Right kidney (tissue), 9 donors: ENCODE data around the gene PRPF40A.
"Not testable (repeated sequence)": the region's sequence is repeated elsewhere in the genome, so short reads cannot be mapped to it uniquely, and the experiment has no call there.

Source experiments
- DNase-seq: peaks from one replicate; pipeline ENCODE4 v3.0.0-alpha.2; 2016
- long read RNA-seq, 8 donors: transcript quantifications; one replicate each; lab custom pipeline, GENCODE V29; 2026

PRPF40A gene
- long read RNA-seq, donor 1, partial matches to known transcripts, result 22 of 22 reads
- long read RNA-seq, donor 1, other reads (novel, unspliced or antisense), result 0 of 22 reads
- long read RNA-seq, donor 2, partial matches to known transcripts, result 17 of 18 reads
- long read RNA-seq, donor 2, other reads (novel, unspliced or antisense), result 0 of 18 reads
- long read RNA-seq, donor 3, result 0 reads
- long read RNA-seq, donor 4, partial matches to known transcripts, result 20 of 54 reads
- long read RNA-seq, donor 4, other reads (novel, unspliced or antisense), result 34 of 54 reads
- long read RNA-seq, donor 5, partial matches to known transcripts, result 33 of 33 reads
- long read RNA-seq, donor 5, other reads (novel, unspliced or antisense), result 0 of 33 reads
- long read RNA-seq, donor 6, result 0 reads
- long read RNA-seq, donor 7, partial matches to known transcripts, result 178 of 179 reads
- long read RNA-seq, donor 7, other reads (novel, unspliced or antisense), result 0 of 179 reads
- long read RNA-seq, donor 8, partial matches to known transcripts, result 65 of 95 reads
- long read RNA-seq, donor 8, other reads (novel, unspliced or antisense), result 30 of 95 reads

DNA sequence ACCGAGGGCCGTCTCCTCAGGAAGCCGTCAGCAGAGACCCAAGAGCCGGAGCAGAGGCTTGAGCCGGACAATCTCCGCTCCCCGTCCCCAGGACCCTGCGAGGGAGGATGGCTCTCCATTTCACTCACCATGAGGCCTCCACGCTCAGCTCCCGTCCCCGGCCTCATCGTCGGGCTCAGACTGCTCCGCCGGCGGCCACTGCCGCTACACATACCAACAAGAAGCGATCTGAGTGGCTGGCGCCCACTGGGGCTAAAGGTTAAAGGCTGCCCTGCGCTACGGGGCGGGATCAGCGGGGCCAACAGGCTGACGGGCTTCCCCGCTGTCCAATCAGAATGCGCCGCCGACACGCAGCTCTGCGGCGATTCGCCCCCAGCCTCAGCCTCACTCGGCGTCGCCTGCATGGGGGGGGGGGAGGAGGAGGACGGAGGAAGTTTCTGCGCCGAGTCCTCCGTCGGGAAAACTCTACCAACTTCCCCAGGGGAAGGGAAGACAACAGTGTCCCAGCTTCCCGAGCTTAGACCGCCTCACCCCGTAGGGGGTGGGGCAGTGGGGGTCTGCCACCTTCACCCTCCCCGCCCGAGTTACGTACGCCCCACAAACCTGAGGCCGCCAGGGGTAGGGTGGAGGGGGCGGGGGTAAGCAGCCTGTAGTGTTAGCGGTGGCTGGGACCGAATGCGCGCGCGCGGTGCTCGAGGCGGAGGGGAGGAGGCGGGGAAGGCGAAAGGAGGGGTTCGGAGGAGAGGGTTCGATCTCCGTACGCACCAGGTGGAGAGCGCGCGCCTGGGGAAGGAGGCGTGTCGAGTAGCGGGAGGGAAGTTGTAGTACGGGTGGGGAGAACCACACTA lies at the start of gene PRPF40A:
PRPF40A (minus strand) TSS at position 234 of the 848 bp plus-strand sequence; CDS start at position 212, 22 bp downstream.
- DNase-seq, result peak; percentile 98

- DNase-seq, result no peak
These were observed 49.7 kb upstream of the PRPF40A start for GRCh38 chr2:152766928-152767327.

DNA sequence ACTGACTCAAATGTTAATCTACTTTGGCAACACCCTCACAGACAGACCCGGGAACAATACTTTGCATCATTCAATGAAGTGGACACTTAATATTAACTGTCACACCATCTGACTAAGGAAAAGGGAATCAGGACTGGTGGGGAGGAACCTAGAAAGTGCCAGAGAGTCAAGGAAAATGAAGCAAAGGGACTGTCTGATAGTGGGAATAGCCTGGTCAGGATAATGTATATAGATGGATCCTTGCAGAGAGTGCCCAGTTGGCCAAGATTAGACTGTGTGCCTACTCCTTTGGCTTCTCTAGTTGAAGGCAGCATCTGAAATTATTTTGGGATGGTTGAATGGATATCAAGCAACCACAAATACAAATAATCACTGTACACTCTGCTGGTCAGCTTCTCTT lies 46.4 kb upstream of the PRPF40A start:
- no peak for DNase-seq

DNA sequence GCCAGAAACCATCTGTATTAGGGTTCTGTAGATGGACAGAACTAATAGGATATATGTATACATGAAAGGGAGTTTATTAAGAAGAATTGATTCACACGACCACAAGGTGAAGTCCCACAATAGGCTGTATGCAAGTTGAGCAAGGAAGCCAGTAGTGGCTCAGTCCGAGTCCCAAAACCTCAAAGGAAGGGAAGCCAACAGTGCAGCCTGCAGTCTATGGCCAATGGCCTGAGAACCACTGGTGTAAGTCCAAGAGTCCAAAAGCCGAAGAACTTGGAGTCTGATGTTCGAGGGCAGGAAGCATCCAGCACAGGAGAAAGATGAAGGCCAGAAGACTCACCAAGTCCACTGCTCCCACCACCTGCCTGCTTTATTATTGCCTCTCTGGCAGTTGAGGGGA lies 45.9 kb upstream of the PRPF40A start:
- not testable (repeated sequence) for DNase-seq

GRCh38 chr2:152762202-152762601 lies 44.9 kb upstream of the PRPF40A start:
- DNase-seq, result no peak

- DNase-seq, result no peak
These were observed 44.0 kb upstream of the PRPF40A start for GRCh38 chr2:152761214-152761613.

GRCh38 chr2:152759290-152760072 lies 42.2 kb upstream of the PRPF40A start:
- DNase-seq, result no peak

DNA sequence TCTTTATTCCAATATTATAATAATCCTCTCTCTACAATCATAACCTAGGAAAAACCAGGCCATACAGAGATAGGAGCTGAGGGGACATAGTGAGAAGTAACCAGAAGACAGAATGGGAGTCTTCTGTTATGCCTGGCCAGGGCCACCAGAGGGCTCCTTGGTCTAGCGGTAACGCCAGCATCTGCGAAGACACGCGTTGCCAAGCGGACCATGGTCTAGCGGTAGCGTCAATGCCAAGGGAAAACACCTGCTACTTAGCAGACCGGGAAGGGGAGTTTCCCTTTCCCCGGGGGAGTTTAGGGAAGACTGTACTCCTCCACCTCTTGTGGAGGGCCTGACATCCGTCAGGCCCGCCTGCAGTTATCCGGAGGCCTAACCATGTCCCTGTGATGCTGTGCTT lies 37.8 kb upstream of the PRPF40A start:
- DNase-seq, result no peak

DNA sequence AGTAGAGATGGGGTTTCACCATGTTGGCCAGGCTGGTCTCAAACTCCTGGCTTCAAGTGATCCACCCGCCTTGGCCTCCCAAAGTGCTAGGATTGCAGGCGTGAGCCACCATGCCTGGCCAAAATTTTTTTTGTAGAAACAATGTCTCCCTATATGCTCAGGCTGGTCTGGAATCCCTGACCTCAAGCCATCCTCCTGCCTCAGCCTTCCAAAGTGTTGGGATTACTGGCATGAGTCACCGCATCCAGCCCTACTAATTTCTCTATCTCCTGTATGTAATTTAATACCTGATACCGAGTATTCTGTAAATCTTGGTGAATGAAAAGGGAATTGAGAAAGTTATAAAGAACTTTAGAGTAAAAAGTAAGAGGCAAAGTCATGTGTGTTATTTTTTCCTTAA lies 30.5 kb upstream of the PRPF40A start:
- DNase-seq, result not testable (repeated sequence)

DNA sequence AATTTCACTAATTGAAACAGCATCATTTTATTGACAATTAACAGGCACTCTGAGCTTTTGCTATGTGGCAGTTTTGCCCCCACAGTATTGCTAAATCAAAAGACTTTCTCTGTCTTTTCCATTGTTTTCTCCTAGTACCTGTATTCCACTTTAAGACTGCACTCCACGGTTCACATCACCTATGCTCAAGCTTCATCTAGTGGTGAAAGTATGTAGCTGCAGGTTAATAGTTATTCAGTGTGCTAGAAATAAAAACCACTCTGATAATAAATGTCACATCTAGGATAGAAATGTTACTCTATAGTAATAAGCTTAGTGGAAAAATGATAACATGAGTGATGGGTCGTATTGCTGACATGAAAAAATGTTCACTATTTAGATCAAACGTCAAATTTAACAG lies 25.7 kb upstream of the PRPF40A start:
- no peak for DNase-seq

DNA sequence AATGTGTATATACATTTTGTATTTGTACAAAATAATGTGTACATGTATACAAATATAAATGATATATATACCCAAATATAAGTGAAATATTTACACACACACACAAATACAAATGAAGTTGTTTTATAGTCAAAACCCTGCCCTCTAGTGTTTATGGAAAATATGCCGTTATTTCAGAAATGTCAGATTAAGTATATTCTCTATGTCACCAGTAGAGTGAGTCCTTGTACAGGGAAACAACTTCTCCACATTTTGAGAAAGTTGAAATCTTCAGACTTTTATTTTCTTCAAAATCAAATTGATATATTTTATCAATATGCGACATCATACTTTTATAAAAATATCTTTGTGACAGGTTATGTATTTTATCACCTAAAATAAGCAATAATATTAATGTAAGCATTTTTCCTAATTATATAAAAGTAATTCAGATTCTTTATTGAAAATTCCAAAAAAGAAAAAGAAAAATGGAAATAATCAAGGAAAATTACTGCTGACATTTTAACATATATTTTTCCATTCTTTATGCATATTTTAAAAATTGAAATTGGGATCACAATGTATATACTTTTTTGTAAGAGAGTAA lies 23.6 kb upstream of the PRPF40A start:
- no peak for DNase-seq

DNA sequence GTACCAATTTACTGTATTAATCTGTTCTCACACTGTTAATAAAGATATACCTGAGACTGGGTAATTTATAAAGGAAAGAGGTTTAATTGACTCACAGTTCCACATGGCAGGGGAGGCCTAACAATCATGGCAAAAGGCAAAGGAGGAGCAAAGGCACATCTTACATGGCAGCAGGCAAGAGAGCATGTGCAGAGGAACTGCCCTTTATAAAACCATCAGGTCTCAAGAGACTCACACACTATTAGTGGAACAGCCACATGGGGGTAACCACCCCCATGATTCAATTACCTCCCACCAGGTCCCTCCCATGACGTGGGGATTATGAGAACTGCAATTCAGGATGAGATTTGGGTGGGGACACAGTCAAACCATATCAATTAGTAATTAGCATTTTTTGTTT lies 22.4 kb upstream of the PRPF40A start:
- DNase-seq, result not testable (repeated sequence)

- no peak for DNase-seq
These were observed 21.2 kb upstream of the PRPF40A start for GRCh38 chr2:152738438-152738837.

- not testable (repeated sequence) for DNase-seq
These were observed 20.2 kb upstream of the PRPF40A start for GRCh38 chr2:152737509-152737908.

DNA sequence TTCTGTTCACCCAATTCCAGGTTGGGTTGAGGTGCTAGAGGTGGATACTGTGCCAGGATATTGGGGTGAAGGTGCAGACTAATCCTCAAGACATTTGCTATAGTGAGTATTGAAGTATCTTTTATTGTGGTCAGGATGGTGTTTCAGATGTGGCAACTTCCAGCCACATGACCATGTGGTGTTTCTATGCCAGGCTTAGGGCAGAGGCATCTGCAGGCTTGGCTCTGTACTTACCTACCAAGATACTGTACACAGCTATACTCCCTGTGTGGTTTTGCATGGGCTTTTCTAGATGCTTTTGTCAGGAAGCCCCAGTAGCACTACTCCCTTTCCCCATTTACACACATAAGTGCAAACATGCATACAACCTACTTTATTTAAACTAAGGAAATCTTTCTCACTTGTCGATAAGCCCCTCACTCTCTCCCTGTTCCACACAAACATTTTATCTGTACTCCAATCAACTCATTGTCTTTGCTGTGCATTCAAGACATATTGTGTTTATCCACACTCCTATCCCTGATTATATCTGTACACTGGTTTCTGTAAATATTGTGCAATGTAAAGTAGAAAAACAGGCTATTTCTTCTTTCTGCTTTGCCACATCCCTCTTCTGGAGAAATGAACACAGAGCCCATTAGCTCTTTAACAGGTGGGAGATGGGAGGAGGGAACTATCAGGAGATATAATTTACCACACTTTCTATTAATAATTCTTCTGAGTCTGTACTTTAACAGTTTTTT lies 13.5 kb upstream of the PRPF40A start:
- no peak for DNase-seq

GRCh38 chr2:152729844-152730243 lies 12.6 kb upstream of the PRPF40A start:
- no peak for DNase-seq

- no peak for DNase-seq
These were observed 6.7 kb upstream of the PRPF40A start for GRCh38 chr2:152723918-152724317.

- not testable (repeated sequence) for DNase-seq
These were observed 5.4 kb upstream of the PRPF40A start for GRCh38 chr2:152722639-152723038.

DNA sequence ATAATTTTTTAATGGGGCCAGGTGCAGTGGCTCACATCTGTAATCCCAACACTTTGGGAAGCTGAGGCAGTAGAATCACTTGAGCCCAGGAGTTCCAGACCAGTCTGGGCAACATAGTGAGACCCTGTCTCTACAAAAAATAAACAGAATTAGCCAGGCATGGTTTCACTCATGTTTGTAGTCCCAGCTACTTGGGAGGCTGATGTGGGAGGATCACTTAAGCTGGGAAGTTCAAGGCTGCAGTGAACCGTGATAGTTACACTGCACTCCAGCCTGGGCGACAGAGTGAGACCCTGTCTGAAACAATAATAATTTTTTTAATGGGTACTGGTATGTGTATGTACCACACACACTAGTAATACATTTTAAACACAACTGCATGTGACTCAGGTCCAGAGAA lies 3.5 kb upstream of the PRPF40A start:
- no peak for DNase-seq

- no peak for DNase-seq
These were observed 1.8 kb upstream of the PRPF40A start for GRCh38 chr2:152718909-152719645.
